ENCODE measurements around the gene PARP3.

DNA sequence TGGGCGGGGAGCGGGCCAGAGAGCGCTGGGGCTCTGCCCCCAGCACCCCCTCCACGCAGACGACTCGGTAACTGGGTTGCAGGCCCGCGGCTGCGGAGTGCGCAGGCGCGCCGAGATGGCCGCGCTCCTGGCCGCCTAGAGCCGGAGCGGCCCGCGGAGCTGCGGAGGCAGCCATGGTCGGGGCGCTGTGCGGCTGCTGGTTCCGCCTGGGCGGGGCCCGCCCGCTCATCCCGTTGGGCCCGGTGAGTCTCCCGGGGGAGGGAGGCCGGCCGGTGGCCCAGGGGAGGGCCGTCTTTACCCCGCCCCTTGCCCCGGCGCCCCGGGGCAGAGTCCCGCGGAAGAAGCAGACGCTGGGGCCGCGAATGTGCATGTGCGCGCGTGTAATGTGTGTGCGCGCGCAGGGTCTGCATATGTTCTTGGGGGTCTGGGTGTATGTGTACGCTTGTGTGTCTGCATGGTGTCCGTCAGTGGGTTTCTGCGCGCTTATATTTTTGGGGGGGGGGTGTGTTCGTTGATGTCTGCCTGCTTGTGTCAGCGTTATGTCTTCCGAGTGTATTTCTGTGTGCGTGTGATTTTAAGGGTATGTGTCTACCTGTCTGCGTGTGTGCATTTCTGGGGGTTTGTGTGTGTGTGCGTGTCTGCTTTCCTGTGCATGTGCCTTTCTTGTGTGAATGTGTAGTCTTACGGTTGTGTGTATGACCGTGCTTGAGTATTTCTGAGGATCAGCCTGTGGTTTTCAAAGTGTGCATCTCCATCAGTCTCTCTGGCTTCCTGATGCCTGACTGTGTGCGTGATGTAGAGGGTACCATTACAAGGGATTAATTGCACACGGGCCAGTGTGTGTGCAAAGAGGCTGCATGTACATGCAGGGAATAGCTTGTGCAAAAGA, 33.0 kb downstream of the PARP3 start, which contains the start of gene ABHD14A:
- TF ChIP-seq, protein P1, sequence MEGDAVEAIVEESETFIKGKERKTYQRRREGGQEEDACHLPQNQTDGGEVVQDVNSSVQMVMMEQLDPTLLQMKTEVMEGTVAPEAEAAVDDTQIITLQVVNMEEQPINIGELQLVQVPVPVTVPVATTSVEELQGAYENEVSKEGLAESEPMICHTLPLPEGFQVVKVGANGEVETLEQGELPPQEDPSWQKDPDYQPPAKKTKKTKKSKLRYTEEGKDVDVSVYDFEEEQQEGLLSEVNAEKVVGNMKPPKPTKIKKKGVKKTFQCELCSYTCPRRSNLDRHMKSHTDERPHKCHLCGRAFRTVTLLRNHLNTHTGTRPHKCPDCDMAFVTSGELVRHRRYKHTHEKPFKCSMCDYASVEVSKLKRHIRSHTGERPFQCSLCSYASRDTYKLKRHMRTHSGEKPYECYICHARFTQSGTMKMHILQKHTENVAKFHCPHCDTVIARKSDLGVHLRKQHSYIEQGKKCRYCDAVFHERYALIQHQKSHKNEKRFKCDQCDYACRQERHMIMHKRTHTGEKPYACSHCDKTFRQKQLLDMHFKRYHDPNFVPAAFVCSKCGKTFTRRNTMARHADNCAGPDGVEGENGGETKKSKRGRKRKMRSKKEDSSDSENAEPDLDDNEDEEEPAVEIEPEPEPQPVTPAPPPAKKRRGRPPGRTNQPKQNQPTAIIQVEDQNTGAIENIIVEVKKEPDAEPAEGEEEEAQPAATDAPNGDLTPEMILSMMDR (IDR thresholded peaks at IDR 0.05): no peak
- no peak for TF ChIP-seq POLR2AphosphoS5 (IDR thresholded peaks at IDR 0.05)

All from suprapubic skin (tissue), 3 donors.